HL-60 (cell line): ENCODE results near the gene AMFR.

ENCODE experiments used
- DNase-seq, 2 experiments: peaks; one replicate each; pipeline ENCODE4 v3.0.0-alpha.2; 2010 to 2020; ENCODE audit warnings: low read depth in 1 of 2, low spot score in 1 of 2
- H3K27ac ChIP-seq: fragments of 250-450 bp; sonication (Bioruptor Pico); replicated peaks from 2 replicates; pipeline ENCODE4 v1.5.1; 2020; ENCODE audit warnings: mild to moderate bottlenecking, moderate library complexity
- H3K27me3 ChIP-seq: fragments of 250-450 bp; sonication (Bioruptor Pico); 2 replicates; pipeline ENCODE4 v1.5.1; 2021; ENCODE audit warnings: mild to moderate bottlenecking, moderate library complexity; ENCODE audit not compliant: insufficient read depth, poor library complexity, severe bottlenecking
- H3K4me3 ChIP-seq: replicated peaks from 2 replicates; pipeline ENCODE4 v1.5.1; 2011; ENCODE audit warnings: mild to moderate bottlenecking, control low read depth, low read length; ENCODE audit not compliant: insufficient read depth
- CTCF ChIP-seq: IDR thresholded peaks from one replicate; pipeline ENCODE4 v1.5.1; 2011; ENCODE audit warnings: low read length, control low read depth, inconsistent platforms; ENCODE audit not compliant: insufficient read depth
- GABPA ChIP-seq: IDR thresholded peaks from 2 replicates; pipeline ENCODE4 v1.6.1; 2012; ENCODE audit warnings: low read depth
- POLR2AphosphoS5 ChIP-seq: IDR thresholded peaks from 2 replicates; pipeline ENCODE4 v1.6.1; 2012; ENCODE audit warnings: low read depth
- REST ChIP-seq: IDR thresholded peaks from 2 replicates; pipeline ENCODE4 v1.6.1; 2012; ENCODE audit warnings: low read depth; ENCODE audit not compliant: insufficient replicate concordance
- SPI1 ChIP-seq: IDR thresholded peaks from 2 replicates; pipeline ENCODE4 v1.6.1; 2012; ENCODE audit warnings: low read depth, mild to moderate bottlenecking, borderline replicate concordance

The AMFR gene

GRCh38 chr16:56463153-56463552 lies 37.8 kb upstream of the AMFR start:
- TF ChIP-seq SPI1 (no peak), POLR2AphosphoS5 (no peak), GABPA (no peak), REST (no peak), CTCF (no peak)

GRCh38 chr16:56462064-56462796 lies 36.9 kb upstream of the AMFR start:
- no peak overlapping the region for H3K27ac ChIP-seq
- no peak overlapping the region for H3K4me3 ChIP-seq
- DNase-seq = no peak
- TF ChIP-seq CTCF (no peak), REST (no peak), GABPA (no peak), SPI1 (no peak), POLR2AphosphoS5 (no peak)
- H3K27me3 ChIP-seq = no peaks in the 10 kb centered on the region

More at GRCh38 chr16:56463153-56463552, 37.8 kb upstream of the AMFR start:
- H3K27ac ChIP-seq = no peak overlapping the region
- no peak overlapping the region for H3K4me3 ChIP-seq
- no peaks in the 10 kb centered on the region for H3K27me3 ChIP-seq
- DNase-seq = no peak

GRCh38 chr16:56460101-56460500 lies 34.8 kb upstream of the AMFR start:
- TF ChIP-seq GABPA (no peak), SPI1 (no peak), CTCF (no peak), REST (no peak), POLR2AphosphoS5 (no peak)
- DNase-seq = no peak
- Histone ChIP-seq H3K4me3 (no peak overlapping the region), H3K27me3 (no peaks in the 10 kb centered on the region), H3K27ac (no peak overlapping the region)
